Naive thymus-derived CD8-positive, alpha-beta T cell (primary cell): Measurements from ENCODE around the gene C1orf105. TPM values are rescaled to one million over a fixed set of nuclear protein-coding genes. Genes with fewer than 3 reads are reported as not detected.

ENCODE experiments used
- ATAC-seq, 2 donors: fragments of 150-1000 bp; cut with Tn5 transposase in 1 of 2; sonication (Bioruptor Pico), chemical (Tn5 transposase) in 1 of 2; 1 replicate in 1 of 2; 2 replicates in 1 of 2; pipeline ENCODE4 v1.10.0; 2021; ENCODE audit warnings: mild to moderate bottlenecking in 2 of 2, moderate library complexity in 2 of 2
- POLR2A ChIA-PET: fragments of 350-600 bp; sonication (Branson Sonifier 250); formaldehyde crosslinking; loops from one replicate; lab custom pipeline; 2021; ENCODE audit warnings: antibody characterized with exemption; lab: Charles Lee
- DNase-seq, 10 donors: peaks; one replicate each; pipeline versions ENCODE4 v3.0.0 to v3.0.0-alpha.2; 2020 to 2022
- H3K27ac Mint-ChIP-seq, 10 donors: one replicate each; pipeline ENCODE4 v1.8.0; 2020 to 2022; ENCODE audit warnings: mild to moderate bottlenecking in 10 of 10, mixed read lengths in 10 of 10, moderate library complexity in 4 of 10, inconsistent platforms in 1 of 10
- H3K27me3 Mint-ChIP-seq, 5 donors: one replicate each; pipeline ENCODE4 v1.8.0; 2021 to 2022; ENCODE audit warnings: mixed read lengths in 5 of 5
- H3K36me3 Mint-ChIP-seq, 3 donors: one replicate each; pipeline ENCODE4 v1.8.0; 2020 to 2022; ENCODE audit warnings: mixed read lengths in 3 of 3, mild to moderate bottlenecking in 2 of 3, inconsistent platforms in 1 of 3
- H3K4me1 Mint-ChIP-seq, 4 donors: one replicate each; pipeline ENCODE4 v1.8.0; 2021 to 2022; ENCODE audit warnings: mixed read lengths in 4 of 4
- H3K4me3 Mint-ChIP-seq, 10 donors: one replicate each; pipeline ENCODE4 v1.8.0; 2020 to 2022; ENCODE audit warnings: mild to moderate bottlenecking in 10 of 10, mixed read lengths in 10 of 10, moderate library complexity in 6 of 10, inconsistent platforms in 1 of 10
- H3K9me3 Mint-ChIP-seq, 9 donors: one replicate each; pipeline ENCODE4 v1.8.0; 2020 to 2022; ENCODE audit warnings: mixed read lengths in 9 of 9, mild to moderate bottlenecking in 3 of 9, inconsistent platforms in 1 of 9, moderate library complexity in 1 of 9
- polyA plus RNA-seq, 3 donors: library from polyadenylated mRNA; unstranded; fragments of 300-500 nt; fragmentation: Illumina TruSeq; gene quantifications; one replicate each; pipeline ENCODE4 v1.2.3, GENCODE V29; 2021
- total RNA-seq, 8 experiments: library from RNA in 2 of 8; stranded (reverse) in 2 of 8; gene quantifications; one replicate each; pipeline ENCODE4 v1.2.3 and lab custom pipeline; 2021 to 2026

C1orf105 gene
- total and polyA plus RNA-seq, 5 experiments from 2014 or later: 0.68 TPM; not detected in 4

DNA sequence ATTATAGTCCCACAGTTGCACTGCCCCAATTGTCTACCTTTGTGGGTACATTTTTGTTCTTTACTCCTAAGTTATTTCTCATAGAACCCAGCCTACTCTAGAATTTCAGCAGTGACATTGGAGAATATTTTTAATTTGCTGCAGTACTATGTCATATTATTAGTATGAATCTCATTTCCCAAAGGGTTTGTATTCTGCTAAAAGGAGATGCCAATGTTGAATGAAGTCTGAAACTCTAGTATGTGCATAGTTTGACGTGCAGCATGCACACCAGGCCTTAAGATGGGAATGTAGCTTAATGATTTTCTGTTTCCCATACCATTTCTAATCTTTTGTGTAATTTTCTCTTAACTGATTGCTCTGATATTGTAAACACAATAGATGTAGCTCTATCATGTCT, 10.5 kb upstream of the C1orf105 start:
- Mint-ChIP-seq H3K4me1 (peaks cover 0 to 3% (median 0%) of the 10 kb centered on the region in 4 donors), H3K27ac (no peak overlapping the region), H3K27me3 (no peaks in the 10 kb centered on the region), H3K9me3 (no peaks in the 10 kb centered on the region), H3K4me3 (no peak overlapping the region), H3K36me3 (peaks cover 0 to 8% (median 6%) of the 10 kb centered on the region in 3 donors)
- POLR2A ChIA-PET: no interaction called here
- DNase-seq: no peak
- ATAC-seq: no peak

DNA sequence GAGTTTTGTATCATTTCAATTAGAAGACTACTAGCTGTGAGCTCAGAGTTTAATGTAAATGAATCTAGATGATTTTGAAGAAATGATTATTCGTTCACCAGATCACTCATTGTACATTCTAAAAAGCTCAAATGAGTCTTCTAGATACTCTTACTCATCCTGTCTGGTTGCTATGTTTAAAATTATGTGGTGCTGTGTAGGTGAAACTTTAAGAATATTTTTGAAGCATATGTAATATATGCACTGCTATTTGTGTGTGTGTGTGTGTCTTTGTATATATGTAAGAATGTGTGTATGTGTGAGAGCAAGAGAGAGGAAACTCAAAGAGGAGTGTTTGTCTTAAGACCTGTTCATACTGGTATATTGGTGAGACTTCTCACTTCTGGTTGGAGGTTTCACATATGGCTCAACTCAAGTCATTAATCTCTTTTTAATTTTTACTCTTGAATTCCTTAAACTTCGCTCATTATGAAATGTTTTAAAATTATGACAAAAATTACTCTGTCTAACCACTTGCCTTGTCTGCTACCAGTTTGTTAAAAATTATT, 8.6 kb upstream of the C1orf105 start:
- no peaks in the 10 kb centered on the region for H3K9me3 Mint-ChIP-seq
- H3K27ac Mint-ChIP-seq: no peak overlapping the region
- ATAC-seq (no peak), DNase-seq (no peak)
- peaks cover 0 to 11% (median 7%) of the 10 kb centered on the region in 3 donors for H3K36me3 Mint-ChIP-seq
- no peak overlapping the region for H3K4me3 Mint-ChIP-seq
- peaks cover 0 to 3% (median 0%) of the 10 kb centered on the region in 4 donors for H3K4me1 Mint-ChIP-seq
- H3K27me3 Mint-ChIP-seq: no peaks in the 10 kb centered on the region
- POLR2A ChIA-PET: interaction anchor here (1.0 kb wide), 1 partner anchor 11 kb away, joined by 4 read pairs; no protein-coding TSS in a partner anchor

DNA sequence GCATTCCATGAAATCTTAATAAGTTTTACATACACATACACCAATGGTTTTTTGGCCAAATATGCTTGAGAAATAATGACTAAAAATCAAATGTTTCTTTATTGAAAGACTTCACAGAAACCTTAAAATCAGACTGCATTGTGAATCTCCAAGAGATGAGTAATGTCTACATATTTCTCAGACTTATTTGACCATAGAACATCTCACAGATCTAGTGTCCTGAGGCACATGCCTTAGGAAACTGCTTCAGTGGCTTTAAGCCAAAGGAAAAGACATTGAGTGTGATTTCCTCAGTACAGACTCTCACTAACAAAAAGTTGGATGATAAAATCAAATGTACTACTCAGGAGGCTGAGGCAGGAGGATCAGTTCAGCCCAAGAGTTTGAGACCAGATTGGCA, 6.2 kb upstream of the C1orf105 start:
- Mint-ChIP-seq H3K4me3 (no peak overlapping the region), H3K36me3 (peaks cover 0 to 13% (median 8%) of the 10 kb centered on the region in 3 donors), H3K27ac (no peak overlapping the region), H3K27me3 (no peaks in the 10 kb centered on the region), H3K4me1 (peaks cover 0 to 9% (median 3%) of the 10 kb centered on the region in 4 donors), H3K9me3 (no peaks in the 10 kb centered on the region)
- no peak for DNase-seq
- POLR2A ChIA-PET: interaction anchor here (0.7 kb wide), 1 partner anchor 11 kb away, joined by 3 read pairs; no protein-coding TSS in a partner anchor
- ATAC-seq: no peak

DNA sequence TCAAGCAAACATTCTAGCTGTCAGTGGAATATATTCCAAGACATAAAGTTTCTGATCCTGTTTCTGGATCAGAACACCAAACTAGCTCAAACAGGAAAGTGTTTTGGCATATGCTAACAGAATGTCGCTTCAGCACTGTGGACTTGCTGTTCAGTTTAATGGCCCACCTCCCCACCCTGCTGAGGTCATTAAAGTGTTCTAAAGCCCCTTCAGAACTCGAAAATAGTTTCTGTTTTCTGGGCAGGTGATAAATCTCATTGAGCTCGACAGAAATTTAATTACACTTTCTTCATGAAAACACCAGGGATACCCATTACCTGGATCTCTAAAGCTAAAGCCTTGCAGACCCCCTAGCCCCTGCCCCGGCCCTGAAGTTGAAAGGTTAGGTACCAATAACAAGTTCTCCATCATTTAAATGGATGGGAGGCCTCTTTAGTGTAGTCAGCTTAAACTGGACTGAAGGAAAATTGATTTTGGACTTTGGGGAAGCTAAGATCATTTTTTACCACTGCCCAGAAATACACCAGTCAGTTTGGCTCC, 3.9 kb upstream of the C1orf105 start:
- H3K27me3 Mint-ChIP-seq: no peaks in the 10 kb centered on the region
- no peak overlapping the region for H3K4me3 Mint-ChIP-seq
- no peaks in the 10 kb centered on the region for H3K9me3 Mint-ChIP-seq
- no peak for DNase-seq
- H3K27ac Mint-ChIP-seq: peak overlapping the region in 1 of 10 donors; percentile 40
- H3K36me3 Mint-ChIP-seq: peaks cover 0 to 13% (median 8%) of the 10 kb centered on the region in 3 donors
- peaks cover 3 to 21% (median 15%) of the 10 kb centered on the region in 4 donors for H3K4me1 Mint-ChIP-seq
- ATAC-seq: no peak
- POLR2A ChIA-PET: interaction anchor here (0.8 kb wide), 1 partner anchor 1452 kb away, joined by 3 read pairs; the partner anchor contains the start of genes GAS5 and ZBTB37

DNA sequence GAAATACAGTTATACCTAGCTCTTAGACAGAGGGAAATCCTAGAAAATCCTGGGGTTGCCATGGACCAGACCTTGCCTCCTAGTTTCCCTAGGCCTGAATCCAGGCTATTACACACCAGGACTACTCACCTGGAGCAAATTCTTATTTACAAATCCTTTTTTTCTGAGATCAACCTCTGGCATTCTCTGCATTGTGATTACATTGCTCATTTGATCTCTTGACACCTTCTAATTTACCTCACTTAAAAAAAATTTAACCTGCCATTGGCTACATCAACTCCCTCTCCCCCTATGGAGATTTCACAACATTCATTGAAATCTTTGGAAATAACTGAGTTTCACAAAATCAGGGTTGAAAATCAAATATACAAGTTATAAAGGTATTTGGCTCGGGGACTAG, 2.9 kb upstream of the C1orf105 start:
- Mint-ChIP-seq H3K9me3 (no peaks in the 10 kb centered on the region), H3K27me3 (no peaks in the 10 kb centered on the region), H3K4me1 (peaks cover 3 to 25% (median 15%) of the 10 kb centered on the region in 4 donors), H3K36me3 (peaks cover 0 to 11% (median 6%) of the 10 kb centered on the region in 3 donors), H3K4me3 (no peak overlapping the region), H3K27ac (no peak overlapping the region)
- POLR2A ChIA-PET: no interaction called here
- DNase-seq (no peak), ATAC-seq (no peak)

DNA sequence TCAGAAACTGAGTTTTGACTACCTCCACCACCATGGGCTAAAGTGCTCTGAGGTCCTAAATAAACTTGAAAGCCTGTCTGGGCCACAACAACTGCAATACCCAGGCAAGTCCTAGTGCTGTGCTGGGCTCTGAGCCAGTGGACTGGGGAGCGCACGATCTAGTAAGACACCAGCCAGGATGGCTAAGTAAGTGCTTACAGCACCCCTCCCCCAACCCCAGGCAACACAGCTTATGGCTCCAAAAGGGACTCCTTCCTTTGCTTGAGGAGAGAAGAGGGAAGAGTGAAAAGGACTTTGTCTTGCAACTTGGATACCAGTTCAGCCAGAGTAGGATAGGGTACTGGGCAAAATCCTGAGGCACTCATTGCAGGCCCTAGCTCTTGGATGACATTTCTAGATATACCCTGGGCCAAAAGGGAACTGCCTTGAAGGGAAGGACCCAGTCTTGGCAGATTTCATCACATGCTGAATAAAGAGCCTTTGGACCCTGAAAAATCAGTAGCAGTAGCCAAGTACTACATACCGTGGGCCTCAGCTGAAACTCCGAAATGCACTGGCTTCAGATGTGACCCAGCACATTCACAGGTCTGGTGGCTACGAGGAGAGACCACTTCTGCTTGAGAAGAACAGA, 1.6 kb downstream of the C1orf105 start:
- no peaks in the 10 kb centered on the region for H3K27me3 Mint-ChIP-seq
- H3K9me3 Mint-ChIP-seq: no peaks in the 10 kb centered on the region
- H3K4me3 Mint-ChIP-seq: no peak overlapping the region
- ATAC-seq: no peak
- POLR2A ChIA-PET: interaction anchor here (0.6 to 0.8 kb wide), 2 partner anchors 11 to 690 kb away, joined by 4 read pairs; no protein-coding TSS in a partner anchor
- H3K27ac Mint-ChIP-seq: peak overlapping the region in 2 of 10 donors; percentile 6 to 69
- DNase-seq: no peak
- peaks cover 0 to 1% (median 0%) of the 10 kb centered on the region in 3 donors for H3K36me3 Mint-ChIP-seq
- H3K4me1 Mint-ChIP-seq: peaks cover 6 to 30% (median 17%) of the 10 kb centered on the region in 4 donors

DNA sequence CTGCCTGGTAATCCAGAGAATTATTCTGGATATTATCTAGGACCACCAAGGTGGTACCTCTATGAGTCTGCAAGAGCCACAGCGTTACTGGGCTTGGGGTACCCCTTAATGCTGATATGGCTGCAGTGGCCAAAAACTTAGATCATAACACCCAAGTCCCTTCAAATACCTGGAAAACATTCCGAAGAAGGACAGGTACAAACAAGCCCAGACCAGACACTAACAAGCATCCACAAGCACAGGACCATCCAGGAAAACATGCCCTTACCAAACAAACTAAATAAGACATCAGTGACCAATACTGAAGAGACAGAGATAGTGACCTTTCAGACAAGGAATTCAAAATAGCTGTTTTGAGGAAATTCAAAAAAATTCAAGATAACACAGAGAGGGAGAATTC, 2.9 kb downstream of the C1orf105 start:
- Mint-ChIP-seq H3K27ac (no peak overlapping the region), H3K9me3 (no peaks in the 10 kb centered on the region), H3K27me3 (no peaks in the 10 kb centered on the region), H3K4me1 (peaks cover 4 to 30% (median 17%) of the 10 kb centered on the region in 4 donors), H3K36me3 (peaks cover 0 to 1% (median 0%) of the 10 kb centered on the region in 3 donors), H3K4me3 (no peak overlapping the region)
- ATAC-seq (no peak), DNase-seq (no peak)
- POLR2A ChIA-PET: no interaction called here

DNA sequence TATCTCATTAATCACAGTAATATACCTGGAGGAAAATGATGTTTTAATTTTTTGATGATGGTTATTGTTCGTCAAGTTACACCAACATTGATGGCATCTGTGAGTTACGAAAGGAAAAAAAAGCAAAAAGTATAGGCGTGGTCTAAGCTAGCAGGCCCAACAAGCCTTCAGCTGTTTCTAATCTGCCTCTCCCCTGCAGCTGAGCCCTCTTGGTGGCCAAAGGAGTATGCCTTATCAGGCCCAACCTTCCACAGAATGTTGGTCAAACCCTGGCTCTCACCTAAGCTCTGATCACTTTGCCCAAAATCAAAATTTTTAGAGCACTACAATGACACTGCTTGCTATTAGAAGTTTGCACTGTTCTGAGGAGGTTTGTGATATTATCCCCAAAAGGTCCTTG, 4.9 kb downstream of the C1orf105 start:
- ATAC-seq (no peak), DNase-seq (no peak)
- peaks cover 11 to 22% (median 19%) of the 10 kb centered on the region in 4 donors for H3K4me1 Mint-ChIP-seq
- no peaks in the 10 kb centered on the region for H3K27me3 Mint-ChIP-seq
- H3K4me3 Mint-ChIP-seq: no peak overlapping the region
- peak overlapping the region in 1 of 10 donors; percentile 28 for H3K27ac Mint-ChIP-seq
- H3K36me3 Mint-ChIP-seq: no peaks in the 10 kb centered on the region
- no peaks in the 10 kb centered on the region for H3K9me3 Mint-ChIP-seq
- POLR2A ChIA-PET: no interaction called here

DNA sequence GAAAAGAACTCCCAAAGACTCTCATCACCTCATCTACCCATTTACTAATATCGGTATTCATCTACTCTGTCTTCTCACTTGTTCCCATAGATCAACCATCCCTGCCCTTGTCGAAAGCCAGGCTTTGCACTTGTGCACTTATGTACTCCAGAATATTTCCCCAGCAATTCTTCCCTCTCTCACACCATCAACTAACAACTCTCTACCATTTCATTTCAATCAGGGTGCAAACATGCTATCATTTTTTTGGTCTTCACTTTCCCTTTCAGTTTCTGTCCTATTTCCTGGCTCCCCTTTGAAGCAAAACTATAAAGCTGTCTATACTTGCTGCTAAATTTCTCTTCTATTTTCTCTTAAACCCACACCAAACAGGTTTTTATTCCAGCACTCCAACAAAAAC, 6.7 kb downstream of the C1orf105 start:
- DNase-seq: peak in 3 of 10 donors; percentile 23 to 41 (median 29)
- ATAC-seq: peak; percentile 57 to 58
- POLR2A ChIA-PET: interaction anchor here (1.9 to 2.4 kb wide), 2 partner anchors 17 to 32 kb away, joined by 8 to 11 read pairs; partner anchors contain the start of gene PIGC

DNA sequence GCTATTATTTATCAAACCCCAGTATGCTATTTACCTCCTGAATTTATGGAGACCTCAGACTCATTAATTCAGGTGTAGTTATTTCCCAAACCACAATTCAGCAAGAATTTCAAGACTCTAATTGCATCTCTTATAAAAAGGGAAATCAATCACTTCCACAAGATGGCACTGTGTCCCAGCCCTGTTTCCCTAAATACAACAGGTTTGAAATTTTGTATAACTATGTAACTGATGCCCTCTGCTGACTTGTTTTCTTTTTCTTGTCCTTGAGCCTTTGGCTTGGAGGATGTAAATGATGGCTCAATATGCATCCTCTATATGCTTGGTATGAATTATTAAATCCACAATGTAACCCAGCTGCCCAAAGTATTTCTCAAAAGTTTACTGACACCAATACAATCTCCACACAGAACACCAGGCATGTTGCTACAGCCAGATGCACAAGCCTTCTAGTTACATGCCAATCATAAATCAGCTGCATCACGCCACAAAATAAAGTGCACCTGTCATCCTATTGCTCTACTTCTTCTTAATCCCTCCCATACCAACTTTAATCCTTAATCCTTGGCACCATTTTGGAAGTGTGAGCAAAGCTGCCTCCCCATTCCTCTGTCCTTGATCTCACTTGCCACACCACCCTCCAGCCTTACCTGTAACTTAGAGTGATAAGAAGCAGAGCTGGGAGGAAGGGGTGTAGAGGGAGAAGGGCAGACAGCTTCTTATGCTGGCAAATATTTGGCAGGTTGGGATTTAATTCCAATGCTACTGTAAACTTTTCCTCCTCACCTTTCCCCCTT, 9.0 kb downstream of the C1orf105 start:
- H3K36me3 Mint-ChIP-seq: peaks cover 0 to 6% (median 0%) of the 10 kb centered on the region in 3 donors
- DNase-seq: peak in 9 of 10 donors; percentile 11 to 73 (median 42)
- H3K9me3 Mint-ChIP-seq: peaks cover 0 to 3% (median 0%) of the 10 kb centered on the region in 9 donors
- peak overlapping the region in 2 of 10 donors; percentile 6 to 33 for H3K4me3 Mint-ChIP-seq
- ATAC-seq: peak; percentile 72 to 73
- peaks cover 36 to 45% (median 41%) of the 10 kb centered on the region in 4 donors for H3K4me1 Mint-ChIP-seq
- H3K27me3 Mint-ChIP-seq: no peaks in the 10 kb centered on the region
- peak overlapping the region in 8 of 10 donors; percentile 4 to 86 (median 74) for H3K27ac Mint-ChIP-seq
- POLR2A ChIA-PET: interaction anchor here (0.9 to 1.2 kb wide), 3 partner anchors 14 to 103 kb away, joined by 3 to 10 read pairs (median 3); partner anchors contain the start of gene PIGC

More for the DNA sequence above, 6.7 kb downstream of the C1orf105 start:
- Mint-ChIP-seq H3K27me3 (no peaks in the 10 kb centered on the region), H3K4me3 (no peak overlapping the region), H3K4me1 (peaks cover 21 to 29% (median 23%) of the 10 kb centered on the region in 4 donors), H3K9me3 (no peaks in the 10 kb centered on the region), H3K27ac (no peak overlapping the region), H3K36me3 (no peaks in the 10 kb centered on the region)

DNA sequence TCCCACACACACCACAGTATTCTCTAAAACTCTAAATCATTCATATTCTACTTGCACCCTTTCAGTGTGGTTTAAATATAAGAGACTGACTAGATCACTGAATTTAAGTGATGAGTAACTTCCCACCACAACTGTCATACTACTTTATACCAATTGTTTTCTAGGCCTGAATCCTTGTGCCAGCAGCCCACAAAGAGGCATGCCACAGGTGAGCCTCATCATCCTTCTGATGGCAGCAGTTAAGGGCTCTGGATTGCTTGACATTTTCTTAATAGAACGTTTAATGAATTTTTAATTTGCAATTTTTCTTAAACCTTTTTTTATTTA, 9.6 kb downstream of the C1orf105 start:
- no peaks in the 10 kb centered on the region for H3K27me3 Mint-ChIP-seq
- no peak for ATAC-seq
- peaks cover 0 to 6% (median 0%) of the 10 kb centered on the region in 3 donors for H3K36me3 Mint-ChIP-seq
- peaks cover 0 to 3% (median 0%) of the 10 kb centered on the region in 9 donors for H3K9me3 Mint-ChIP-seq
- peak overlapping the region in 5 of 10 donors; percentile 4 to 81 (median 71) for H3K27ac Mint-ChIP-seq
- H3K4me1 Mint-ChIP-seq: peaks cover 36 to 45% (median 41%) of the 10 kb centered on the region in 4 donors
- no peak overlapping the region for H3K4me3 Mint-ChIP-seq
- no peak for DNase-seq
- POLR2A ChIA-PET: interaction anchor here (0.9 to 1.2 kb wide), 3 partner anchors 14 to 102 kb away, joined by 3 to 10 read pairs (median 3); partner anchors contain the start of gene PIGC

DNA sequence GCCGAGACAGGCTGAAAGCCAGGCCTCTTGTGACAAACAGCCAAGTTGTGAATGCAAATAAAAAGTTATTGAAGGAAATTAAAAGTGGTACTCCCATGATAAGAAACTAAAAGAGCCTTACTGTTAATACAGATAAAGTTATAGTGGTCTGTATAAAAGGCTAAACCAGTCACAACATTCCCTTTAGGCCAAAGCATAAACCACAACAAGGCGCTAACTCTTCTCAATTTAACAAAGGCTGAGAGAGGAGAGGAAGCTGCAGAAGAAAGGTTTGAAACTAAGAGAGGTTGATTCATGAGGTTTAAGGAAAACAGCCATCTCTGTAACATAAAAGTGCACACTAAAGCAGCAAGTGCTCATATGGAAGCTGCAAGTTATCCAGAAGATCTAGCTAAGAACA, 10.7 kb downstream of the C1orf105 start:
- Mint-ChIP-seq H3K27ac (peak overlapping the region; percentile 82 to 96 (median 90)), H3K27me3 (no peaks in the 10 kb centered on the region), H3K4me1 (peaks cover 36 to 45% (median 41%) of the 10 kb centered on the region in 4 donors), H3K9me3 (peaks cover 0 to 6% (median 0%) of the 10 kb centered on the region in 9 donors), H3K36me3 (peaks cover 0 to 8% (median 4%) of the 10 kb centered on the region in 3 donors), H3K4me3 (peak overlapping the region; percentile 3 to 81 (median 64))
- ATAC-seq (peak in 1 of 2 donors; percentile 13), DNase-seq (no peak)
- POLR2A ChIA-PET: interaction anchor here (0.9 to 1.6 kb wide), 7 partner anchors 12 to 689 kb away, joined by 3 to 13 read pairs (median 4); partner anchors contain the start of gene PIGC
